OCI-M1 (cell line): ENCODE results near the gene SRGAP3.

Source experiments
- DNase-seq: peaks from one replicate; lab custom pipeline; 2025; lab: John Stamatoyannopoulos, UW

SRGAP3 gene

DNA sequence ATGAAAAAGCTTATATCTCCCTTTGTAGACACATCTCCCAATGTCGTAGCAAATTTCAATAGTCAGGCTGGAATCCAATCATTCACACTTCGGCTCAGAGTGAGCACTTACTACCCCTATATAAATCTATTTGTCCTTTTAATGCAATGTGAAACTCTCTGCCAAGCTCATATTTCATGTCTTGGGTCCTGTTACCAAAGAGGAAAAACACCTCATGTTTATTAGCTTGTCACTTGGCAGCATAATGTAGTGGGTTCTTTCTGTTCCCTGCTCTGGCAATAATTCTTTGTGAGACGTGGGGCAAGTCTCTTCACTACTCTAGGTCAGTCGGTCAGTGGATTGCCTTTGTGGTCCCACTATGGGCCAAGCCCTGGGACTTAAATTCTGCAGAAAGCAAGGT lies 107.1 kb downstream of the SRGAP3 start:
- DNase-seq: no peak

DNA sequence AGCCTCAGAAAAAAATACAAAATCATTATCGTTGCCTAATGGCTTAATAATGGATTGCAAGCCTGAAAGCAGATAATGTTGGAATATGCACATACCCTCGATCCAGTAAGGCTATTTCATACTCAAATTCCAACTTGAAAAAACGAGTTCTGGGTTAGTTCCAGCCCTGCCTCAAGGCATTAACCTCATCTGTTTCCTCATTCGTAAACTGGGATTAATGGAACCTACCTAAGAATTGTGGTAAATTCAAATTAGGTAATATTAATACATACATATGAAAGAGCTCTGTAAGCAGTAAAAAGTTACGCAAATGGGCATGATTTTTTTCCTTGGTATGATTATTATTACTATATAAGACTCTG lies 107.5 kb downstream of the SRGAP3 start:
- DNase-seq: no peak

DNA sequence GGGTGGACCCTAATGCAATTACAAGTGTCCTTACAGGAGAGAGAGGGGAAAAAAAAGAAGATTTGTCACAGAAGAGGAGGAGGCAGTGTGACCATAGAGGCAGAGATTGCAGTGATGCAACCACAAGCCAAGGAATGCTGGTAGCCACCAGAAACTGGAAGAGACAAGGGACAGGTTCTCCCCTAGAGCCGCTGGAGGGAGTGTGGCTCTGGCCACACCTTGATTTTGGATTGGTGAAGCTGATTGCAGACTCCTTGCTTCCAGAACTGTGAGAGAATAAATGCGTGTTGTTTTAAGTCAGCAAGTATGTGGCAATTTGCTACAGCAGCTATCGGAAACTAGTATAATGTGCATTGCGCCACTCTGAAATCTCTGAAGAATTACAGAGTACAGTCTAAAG lies 110.1 kb downstream of the SRGAP3 start:
- no peak for DNase-seq

DNA sequence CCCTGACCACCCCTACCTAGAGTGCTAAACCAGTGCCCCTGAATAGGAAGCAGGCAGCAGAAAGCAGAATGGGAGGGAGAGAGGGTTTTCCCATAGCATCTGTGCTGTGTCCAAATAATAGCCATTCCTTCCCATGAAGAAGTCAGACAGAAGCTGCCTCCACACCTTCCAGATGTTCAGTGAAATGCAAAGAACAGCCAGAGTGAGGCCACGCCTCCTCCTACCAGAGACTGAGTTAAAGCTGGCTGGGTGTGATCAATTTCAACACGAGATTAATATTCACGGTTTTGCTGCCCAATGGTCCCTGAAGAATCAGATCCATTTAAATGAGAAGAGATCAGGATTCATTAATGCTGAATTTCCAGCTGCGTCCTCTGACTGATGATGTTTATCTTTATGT lies 111.8 kb downstream of the SRGAP3 start:
- DNase-seq: no peak

DNA sequence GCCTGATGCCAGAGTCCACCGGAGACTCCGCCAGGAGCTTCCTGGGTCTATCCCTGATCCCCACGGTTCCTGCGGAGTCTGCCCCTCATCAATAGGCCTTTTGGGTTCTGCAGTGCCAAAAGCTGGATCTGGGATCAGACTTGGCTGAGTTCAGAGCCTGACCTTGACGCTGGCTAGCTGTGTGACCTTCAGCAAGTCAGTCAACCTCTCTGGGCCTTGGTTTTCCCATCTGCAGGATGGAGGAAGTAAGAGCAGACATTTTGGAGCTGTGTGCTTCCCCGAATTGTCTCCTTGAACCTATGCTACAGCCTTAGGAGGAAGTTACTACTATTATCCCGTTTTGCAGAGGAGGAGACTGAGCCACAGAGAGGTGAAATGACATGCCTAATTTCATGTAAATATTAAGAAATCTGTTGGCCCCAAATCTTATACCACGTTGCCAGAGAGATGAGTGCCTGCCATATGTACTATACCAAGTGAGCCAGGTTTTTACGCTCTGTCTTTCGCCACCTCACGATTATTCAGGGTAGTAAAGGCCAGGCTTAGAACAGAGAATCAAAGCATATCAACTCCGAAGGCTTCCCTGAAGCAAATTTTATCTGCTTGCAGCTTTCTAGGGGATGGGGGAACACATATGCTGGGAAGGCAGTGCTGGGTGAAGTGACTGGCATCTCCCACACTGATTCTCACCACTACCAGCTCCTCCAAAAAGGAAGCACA lies 112.5 kb downstream of the SRGAP3 start:
- DNase-seq: no peak

DNA sequence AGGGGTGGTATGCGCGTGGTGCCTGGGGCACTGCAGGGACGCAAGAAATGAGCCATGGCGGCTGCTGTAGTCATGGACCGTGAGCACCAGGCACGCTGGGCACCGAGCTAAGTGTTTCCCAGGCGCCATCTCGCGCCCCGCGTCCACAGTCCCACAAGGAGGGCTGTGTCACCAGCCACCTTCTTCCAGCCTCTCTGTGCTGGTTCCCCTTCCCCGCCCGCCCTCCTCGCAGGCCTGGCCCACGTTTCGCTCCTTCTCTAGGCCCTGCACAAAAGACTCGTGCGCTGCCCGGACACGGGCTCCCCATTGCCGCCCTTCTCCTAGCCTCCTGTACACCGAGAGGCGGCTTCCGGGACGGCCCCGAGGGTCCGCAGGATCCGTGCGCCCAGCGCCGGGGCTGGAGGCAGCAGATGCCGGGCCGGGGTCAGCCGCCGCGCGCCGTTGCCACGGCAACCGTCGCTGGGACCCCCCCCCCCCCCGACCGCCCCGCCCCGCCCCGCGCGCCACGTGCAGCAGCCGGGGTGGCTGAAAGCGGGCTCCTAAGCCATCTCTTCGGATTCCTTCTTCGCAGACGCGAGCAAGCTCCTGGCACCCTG lies 113.4 kb downstream of the SRGAP3 start:
- no peak for DNase-seq

DNA sequence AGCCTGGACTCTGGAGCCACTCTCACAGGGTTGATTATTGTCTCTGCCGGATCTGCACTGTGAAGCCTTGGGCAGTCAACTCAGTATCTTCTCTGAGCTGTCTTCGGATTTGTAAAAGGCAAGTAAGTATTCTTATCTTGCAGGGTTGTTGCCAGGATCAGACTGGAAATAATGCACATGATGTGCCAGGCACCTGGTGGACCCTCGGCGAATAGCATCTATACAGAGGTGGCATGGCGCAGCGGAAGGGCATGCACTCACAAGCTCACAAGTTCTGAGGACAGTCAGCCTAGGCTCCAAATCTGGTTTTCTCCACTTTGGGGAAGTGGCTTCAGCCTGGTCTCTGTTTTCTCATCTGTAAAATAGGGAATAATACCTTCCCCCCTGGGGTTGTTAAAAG lies 113.9 kb downstream of the SRGAP3 start:
- no peak for DNase-seq

DNA sequence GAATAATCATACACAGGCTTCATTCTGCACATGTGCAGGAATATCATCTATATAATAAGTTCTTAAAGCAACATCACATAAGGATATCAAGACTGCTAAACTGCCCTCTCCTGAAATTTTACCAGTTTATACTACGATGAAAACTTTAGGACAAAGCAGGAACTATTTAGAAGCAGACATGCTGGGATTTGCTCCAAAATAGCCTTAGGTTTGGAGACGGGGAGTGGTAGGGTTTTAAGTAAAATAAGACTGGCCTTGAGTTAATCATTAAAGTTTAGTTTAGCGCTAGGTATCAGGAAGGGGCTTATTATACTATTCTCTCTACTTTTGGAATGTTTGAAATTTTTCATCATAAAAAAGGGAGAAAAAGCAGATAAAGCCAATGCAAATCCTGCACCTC lies 115.8 kb downstream of the SRGAP3 start:
- no peak for DNase-seq

DNA sequence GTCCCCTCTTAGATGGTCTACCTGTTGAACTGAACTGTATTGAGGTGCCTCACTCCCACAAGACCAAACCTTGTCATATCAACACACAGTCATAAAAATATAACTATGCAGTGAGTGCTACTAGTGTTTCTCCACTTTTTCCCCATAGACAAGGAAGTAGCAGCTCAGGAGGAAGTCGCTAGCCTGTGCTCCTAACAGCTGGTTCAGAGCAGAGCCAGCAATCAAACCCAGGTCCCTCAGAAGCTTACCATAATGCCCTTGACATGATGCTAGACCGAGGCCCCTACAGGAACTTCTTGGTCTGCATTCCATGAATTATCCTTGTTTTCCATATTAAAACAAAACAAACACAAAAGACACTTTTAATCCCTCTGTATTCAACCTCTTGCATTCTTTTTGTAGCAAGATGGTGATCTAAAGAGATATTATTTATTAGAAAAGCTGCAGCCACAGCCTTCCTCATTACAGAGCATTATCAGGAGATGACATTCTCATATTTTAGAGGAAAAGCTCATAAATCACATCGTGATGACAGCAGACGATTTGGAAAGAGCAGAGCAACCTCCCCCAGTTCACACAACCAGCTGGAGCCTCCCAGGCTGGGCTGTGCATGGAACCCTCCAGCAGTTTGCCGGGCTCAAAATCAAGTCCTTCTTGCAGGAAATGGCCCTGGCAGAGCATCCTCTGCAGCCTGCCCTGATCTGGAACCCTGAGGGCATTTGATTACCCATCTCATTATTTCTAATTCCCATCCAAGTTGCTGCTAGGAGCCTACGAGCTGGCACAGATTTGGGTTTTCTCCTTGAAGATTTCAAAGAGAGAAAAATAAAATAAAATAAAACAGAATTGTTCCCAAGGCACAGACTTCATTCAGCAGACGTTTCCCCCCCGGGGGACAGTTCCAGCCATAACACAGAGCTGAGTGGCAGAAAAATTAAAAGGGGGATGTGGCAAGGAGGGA lies 118.8 kb downstream of the SRGAP3 start:
- no peak for DNase-seq

DNA sequence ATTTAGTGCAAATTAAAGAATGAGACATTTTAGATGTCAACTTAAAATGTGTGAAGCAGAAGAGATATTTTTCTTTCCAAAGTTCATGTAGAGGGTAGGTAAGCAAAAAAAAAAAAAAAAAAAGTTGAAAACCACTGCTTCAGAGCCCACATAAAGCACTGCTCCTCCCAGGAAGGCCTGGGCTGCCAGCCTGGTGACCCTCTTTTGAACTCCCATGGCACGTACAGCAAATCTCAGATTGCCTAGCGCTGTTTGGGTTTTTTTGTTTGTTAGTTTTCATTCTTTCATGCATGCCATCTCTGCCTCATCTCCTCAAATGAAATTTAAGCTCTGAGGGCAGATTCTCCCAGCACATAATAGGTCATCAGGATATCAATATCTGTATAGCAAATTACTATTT lies 120.1 kb downstream of the SRGAP3 start:
- no peak for DNase-seq

DNA sequence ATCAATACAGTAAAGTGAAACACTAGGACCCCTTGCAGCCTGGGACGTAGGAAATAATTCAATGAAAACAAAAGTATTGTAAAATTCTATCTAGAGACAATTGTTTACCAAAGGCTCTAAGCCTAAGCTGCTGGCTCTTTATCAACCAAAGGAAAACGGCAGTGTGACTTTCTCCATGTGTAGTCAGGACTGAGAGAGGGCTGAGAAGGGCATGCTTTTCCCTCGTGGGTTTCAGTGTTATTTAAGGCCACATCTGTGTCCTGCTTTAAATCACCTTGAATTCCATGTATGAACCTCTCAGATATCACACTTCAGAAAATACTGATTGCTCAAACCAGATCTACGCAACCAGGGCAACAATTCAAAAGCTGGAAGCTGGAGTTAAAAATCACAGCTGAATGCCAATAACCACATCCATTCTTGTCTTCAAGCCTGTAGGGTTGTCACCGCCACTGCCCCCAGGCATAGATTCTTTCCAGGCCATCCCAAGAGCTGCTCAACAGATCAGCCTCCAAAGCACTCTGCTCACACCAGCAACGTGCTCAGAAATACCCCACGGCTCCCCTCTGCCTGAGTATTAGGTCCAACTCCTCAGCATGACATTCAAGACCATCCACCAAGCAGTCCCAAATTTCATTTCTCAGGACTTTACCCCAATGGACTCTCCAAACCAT lies 124.0 kb downstream of the SRGAP3 start:
- DNase-seq: no peak

DNA sequence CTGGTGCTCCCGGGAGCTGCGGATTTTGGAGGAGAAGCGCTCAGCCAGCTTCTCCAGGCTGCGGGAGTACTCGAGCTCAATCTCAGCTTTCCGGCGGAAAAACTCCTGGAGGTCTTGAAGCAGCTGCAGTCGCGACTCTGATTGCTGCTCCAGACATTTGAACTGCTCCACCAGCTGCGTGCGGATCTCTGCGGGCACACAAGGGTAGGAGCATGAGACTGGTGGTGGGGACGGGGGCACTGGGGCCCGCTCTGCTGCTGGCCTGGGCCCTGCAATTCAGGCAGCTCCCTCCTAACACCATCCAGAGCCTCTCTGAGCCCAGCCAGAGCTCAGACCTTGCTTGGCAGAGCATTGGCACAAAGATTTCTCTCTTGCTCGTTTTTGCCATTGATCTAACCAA lies 124.7 kb downstream of the SRGAP3 start:
- no peak for DNase-seq

DNA sequence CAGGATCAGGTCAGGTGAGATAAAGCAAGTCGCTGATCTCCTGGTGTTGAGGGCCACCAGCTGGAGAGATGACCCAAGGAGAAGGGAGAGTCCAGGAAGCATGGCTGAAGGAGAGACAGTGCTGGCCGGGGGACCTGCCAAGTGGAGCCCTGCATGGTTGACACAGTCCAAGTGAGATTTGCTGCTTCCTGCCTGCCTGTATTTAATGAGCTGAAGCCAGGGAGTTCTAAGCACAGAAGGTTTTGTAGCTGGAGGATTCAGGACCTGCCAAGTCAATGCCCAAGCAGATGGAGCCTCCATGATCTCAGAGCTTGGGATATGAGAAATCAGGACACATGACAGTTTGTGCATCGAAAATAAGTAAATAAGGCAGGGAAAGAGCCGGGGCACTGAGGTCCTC lies 125.6 kb downstream of the SRGAP3 start:
- no peak for DNase-seq

DNA sequence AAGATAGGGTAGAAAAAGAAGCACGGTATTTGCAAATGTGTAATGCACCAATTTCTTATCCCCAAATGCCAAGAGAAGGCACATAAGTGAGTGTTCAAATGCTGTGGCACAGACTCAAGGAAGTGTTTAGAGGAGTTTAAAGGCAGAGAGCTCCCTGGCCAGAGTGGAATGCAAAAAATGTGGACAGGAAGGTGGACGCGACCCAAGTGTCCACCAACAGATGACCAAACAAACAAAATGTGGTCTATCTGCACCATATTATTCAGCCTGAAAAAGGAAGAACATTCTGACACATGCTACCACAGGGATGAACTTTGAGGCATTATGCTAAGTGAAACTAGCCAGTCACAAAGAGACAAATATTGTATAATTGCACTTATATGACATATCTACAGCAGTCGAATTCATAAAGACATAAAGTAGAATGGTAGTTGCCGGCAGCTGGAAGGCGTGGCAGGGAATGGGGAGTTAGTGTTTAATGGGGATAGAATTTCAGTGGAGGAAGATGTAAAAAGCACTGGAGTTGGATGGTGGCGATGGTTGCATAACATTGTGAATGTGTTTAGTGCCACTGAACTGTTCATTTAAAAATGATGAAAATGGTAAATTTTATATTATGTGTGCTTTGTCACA lies 126.6 kb downstream of the SRGAP3 start:
- no peak for DNase-seq

DNA sequence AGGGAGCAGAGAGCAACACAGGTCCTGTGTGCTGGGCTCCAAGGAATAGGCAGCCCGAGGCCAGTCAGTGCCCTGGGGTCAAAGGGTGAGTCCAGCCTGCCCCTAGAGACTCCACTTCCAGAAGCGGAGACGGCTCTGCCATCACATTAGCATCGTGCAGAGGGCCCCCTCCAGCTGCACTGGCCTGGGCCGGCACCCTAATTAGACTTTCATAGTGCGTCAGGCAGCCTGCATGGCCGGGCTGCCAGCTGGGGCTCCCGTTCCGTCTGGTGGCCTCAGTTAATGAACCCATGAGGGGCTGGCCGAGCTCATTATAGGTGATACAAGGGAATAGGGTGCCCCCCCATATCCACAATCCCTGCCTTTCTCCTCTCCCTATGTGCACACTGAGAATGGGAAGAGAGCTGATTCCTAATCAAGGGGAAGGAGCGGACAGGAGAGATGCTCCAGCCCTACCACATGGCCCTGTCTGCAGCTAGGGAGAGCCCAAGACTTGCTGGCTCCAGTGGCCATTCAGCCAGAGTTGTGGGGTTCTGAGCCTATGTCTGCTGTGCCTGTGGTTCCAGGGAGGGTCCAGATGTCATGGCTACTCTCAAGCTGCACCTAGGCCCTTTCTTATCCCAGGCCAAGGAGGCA lies 128.0 kb downstream of the SRGAP3 start:
- no peak for DNase-seq

DNA sequence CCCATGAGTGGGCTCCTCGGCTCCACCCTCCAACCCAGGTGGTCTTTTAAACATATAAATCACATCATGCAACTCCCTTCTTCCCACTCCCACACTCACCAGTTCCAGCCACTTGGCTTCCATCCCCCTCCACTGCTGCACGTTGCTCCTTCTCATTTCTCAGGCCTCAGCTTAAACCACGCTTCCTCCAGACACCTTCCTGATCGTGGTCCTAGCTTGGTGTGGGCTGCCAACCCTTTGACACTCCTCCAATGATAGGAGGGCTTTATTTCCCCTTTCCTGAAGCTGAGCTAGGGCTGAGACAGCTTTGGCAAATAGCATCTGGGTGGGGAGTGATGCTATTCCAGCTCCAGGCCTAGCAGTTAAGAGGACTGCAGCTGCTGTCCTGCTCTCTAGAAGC lies 130.1 kb downstream of the SRGAP3 start:
- DNase-seq: no peak

DNA sequence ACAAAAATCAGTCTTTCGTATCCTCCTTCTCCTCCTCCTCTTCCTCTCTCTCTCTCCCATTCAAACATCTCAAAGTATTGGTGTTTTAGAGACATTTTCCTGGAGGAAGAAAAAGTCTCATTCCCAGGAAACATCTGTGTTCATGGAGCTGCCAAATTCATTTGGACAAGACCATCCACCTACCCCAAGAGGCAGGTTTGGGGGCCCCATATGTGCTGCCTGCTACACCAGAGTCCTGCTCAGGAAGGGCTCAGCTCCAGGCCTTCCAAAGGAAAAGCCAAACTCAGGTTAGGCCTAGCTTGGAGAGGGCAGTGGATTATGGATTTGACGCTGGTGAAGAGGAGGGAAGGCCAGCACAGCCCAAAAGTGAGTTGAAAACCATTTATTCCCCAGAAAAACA lies 131.2 kb downstream of the SRGAP3 start:
- DNase-seq: no peak

DNA sequence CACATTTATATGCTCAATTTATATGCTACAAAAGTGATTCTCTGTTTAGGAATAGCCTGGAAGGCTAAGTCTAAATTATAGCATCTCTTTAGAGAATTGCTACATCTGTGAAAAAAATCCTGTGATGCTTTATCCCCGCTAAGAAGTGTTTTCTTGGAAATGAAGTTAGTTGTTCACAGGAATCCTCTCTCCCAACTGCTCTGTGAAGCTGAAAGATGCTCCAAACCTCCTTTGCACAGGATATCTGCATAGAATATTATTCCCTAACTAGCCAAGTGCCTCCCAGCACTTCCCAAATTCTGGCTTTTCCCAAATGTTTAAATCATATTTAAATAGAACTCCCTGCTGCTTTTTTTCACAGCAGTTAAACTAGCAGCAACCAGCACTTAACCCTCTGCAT lies 132.2 kb downstream of the SRGAP3 start:
- no peak for DNase-seq

DNA sequence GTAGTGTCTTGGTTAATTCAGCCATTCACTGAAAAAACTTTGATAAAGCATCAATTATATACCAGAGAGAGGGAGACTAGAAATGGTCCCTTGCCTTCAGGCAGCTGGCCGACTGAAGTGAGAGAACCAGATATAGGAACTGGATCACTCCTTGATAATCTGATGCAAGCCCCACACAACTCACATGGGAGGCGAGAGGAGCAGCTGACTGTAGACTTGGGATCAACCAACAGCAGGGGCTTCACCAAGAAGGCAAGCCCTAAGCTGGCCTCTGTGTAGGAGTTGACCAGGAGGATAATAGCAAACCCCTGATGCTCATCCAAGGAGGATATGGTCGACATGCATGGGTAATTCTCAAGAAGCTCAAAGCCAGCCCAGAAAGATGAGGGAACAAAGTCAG lies 133.1 kb downstream of the SRGAP3 start:
- no peak for DNase-seq

DNA sequence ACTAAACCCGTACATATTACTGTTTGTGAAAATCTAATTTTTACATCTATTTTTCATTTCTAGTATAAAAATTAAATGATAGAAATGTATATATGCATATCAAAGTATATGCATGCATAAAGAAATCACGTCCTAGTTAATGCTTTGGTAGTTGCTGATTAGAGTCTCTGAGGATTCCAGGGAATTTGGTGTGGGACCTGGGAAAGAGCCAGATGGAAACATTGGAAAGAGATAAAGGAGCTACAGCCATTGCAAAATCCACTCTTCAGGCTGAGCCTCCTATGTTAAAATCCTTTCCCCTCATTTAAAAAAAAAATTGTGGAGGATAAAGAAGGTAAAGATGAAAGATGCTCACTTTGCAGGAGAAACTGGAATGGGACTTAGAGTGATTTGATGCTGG lies 134.1 kb downstream of the SRGAP3 start:
- no peak for DNase-seq

DNA sequence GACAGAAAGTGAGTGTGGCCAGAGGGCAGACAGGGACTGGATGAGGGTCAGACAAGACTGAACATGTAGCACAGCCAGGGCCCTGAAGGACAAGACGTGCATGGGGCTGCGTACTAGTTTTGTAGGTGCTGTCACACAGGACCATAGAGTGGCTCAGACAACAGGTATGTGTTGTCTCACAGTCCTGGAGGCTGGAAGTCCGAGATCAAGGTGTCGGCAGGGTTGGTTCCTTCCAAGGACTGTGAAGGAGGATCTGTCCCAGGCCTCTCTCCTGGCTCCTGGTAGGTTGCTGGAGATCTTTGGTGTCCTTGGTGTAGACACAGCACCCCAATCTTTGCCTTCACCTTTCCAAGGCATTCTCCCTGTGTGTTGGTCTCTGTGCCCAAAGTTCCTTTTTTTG lies 136.4 kb downstream of the SRGAP3 start:
- no peak for DNase-seq

DNA sequence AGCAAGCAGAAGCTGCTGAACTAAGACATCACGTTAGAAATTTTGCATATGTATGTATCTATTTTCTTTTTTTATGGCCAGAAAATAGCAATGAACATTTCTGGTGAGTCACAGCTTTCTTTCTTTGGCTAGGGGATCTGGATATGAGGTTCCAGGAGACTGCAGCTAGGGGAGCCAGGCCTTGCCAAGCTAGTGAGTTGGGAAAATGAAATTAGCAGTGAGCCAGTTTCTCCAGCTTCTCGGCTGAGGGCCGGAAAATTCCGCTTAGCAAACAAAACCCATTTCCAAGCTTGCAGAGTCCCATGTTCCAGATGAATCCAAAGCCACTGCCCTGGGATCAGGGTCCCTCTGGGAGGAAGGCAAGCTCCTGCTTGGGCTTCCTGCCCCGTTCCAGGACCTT lies 137.6 kb downstream of the SRGAP3 start:
- no peak for DNase-seq
